A673 (cell line): ENCODE data around the gene DGKD. TPM values are rescaled to one million over a fixed set of nuclear protein-coding genes. Genes with fewer than 3 reads are reported as not detected.

ENCODE experiments used
- BruUV-seq: library from RNA; stranded (reverse); fragments of 400-500 nt; replicated peaks from 2 replicates; lab custom pipeline; 2021; lab: Mats Ljungman, UMichigan
- CTCF ChIA-PET: fragments of 300-600 bp; sonication (Branson Sonifier 250); formaldehyde crosslinking; loops from one replicate; lab custom pipeline; 2022; ENCODE audit warnings: antibody characterized with exemption; lab: Charles Lee
- POLR2A ChIA-PET: fragments of 300-600 bp; sonication (Branson Sonifier 250); formaldehyde crosslinking; loops from one replicate; lab custom pipeline; 2022; ENCODE audit warnings: antibody characterized with exemption; ENCODE audit not compliant: low non-redundant PET; lab: Charles Lee
- DNase-seq: peaks from one replicate; pipeline ENCODE4 v3.0.0-alpha.2; 2015; ENCODE audit warnings: low spot score
- H3K27ac ChIP-seq: fragments of 200-600 bp; sonication (generic); 2 replicates; pipeline ENCODE4 v1.5.1; 2016; ENCODE audit warnings: mixed run types, low read depth, mild to moderate bottlenecking, mixed read lengths, antibody characterized with exemption, low read length; ENCODE audit not compliant: poor library complexity, severe bottlenecking
- H3K27me3 ChIP-seq: fragments of 200-600 bp; sonication (generic); replicated peaks from 2 replicates; pipeline ENCODE4 v1.6.1; 2017; ENCODE audit warnings: mixed run types, low read depth, mild to moderate bottlenecking, mixed read lengths, antibody characterized with exemption, low read length; ENCODE audit not compliant: insufficient read depth, poor library complexity
- H3K36me3 ChIP-seq: fragments of 200-600 bp; sonication (generic); 2 replicates; pipeline ENCODE4 v1.6.1; 2016; ENCODE audit warnings: mixed run types, mild to moderate bottlenecking, mixed read lengths, antibody characterized with exemption, low read length; ENCODE audit not compliant: insufficient read depth, poor library complexity, severe bottlenecking
- H3K4me1 ChIP-seq: fragments of 200-600 bp; sonication (generic); 2 replicates; pipeline ENCODE4 v1.6.1; 2017; ENCODE audit warnings: mixed run types, mild to moderate bottlenecking, mixed read lengths, antibody characterized with exemption, low read length; ENCODE audit not compliant: insufficient read depth, poor library complexity, severe bottlenecking
- H3K4me3 ChIP-seq: fragments of 200-600 bp; sonication (generic); 2 replicates; pipeline ENCODE4 v1.5.1; 2016; ENCODE audit warnings: low read depth, mixed run types, mild to moderate bottlenecking, mixed read lengths, low read length; ENCODE audit not compliant: poor library complexity, severe bottlenecking
- H3K9me3 ChIP-seq: fragments of 200-600 bp; sonication (generic); 2 replicates; pipeline ENCODE4 v1.6.1; 2016; ENCODE audit warnings: mixed run types, low read depth, mild to moderate bottlenecking, mixed read lengths, antibody characterized with exemption, low read length; ENCODE audit not compliant: poor library complexity, severe bottlenecking
- CTCF ChIP-seq: fragments of 300-800, 200-600 bp; sonication (generic); conservative IDR thresholded peaks from 2 replicates; pipeline ENCODE4 v1.5.1; 2017; ENCODE audit warnings: low read depth, mild to moderate bottlenecking, antibody characterized with exemption, low read length, moderate library complexity, mixed read lengths
- EZH2 ChIP-seq: fragments of 200-600 bp; sonication (generic); IDR thresholded peaks from 2 replicates; pipeline ENCODE4 v1.6.1; 2017; ENCODE audit warnings: borderline replicate concordance, low read depth, mild to moderate bottlenecking, mixed read lengths, antibody characterized with exemption, low read length; ENCODE audit not compliant: poor library complexity, severe bottlenecking
- intact Hi-C: fragments of 100-400 bp; cut with micrococcal nuclease; formaldehyde crosslinking; loops from one replicate; pipeline ENCODE4 v1.10.0; 2022; ENCODE audit not compliant: unreplicated experiment
- total RNA-seq: library from RNA; stranded (reverse); gene quantifications from 2 replicates; pipeline ENCODE4 v1.2.3, GENCODE V29; 2021

DGKD gene
- total RNA-seq, 1 experiment from 2014 or later, result 128 TPM

GRCh38 chr2:233498126-233498525 lies 143.8 kb downstream of the DGKD start:
- BruUV-seq, result no TSS peak
- CTCF ChIA-PET, result no interaction called here

GRCh38 chr2:233499928-233500327 lies 145.6 kb downstream of the DGKD start:
- DNase-seq, result no peak
- TF ChIP-seq EZH2 (no peak), CTCF (no peak)
- intact Hi-C loops, result no loop called here
- H3K9me3 ChIP-seq, result peaks cover 6% of the 10 kb centered on the region
- BruUV-seq, result no TSS peak
- ChIA-PET POLR2A (no interaction called here), CTCF (no interaction called here)
- no peaks in the 10 kb centered on the region for H3K4me1 ChIP-seq
- no peak overlapping the region for H3K27ac ChIP-seq
- H3K4me3 ChIP-seq, result no peak overlapping the region
- H3K27me3 ChIP-seq, result no peaks in the 10 kb centered on the region
- H3K36me3 ChIP-seq, result no peaks in the 10 kb centered on the region

More at GRCh38 chr2:233498126-233498525, 143.8 kb downstream of the DGKD start:
- no peak for TF ChIP-seq CTCF
- TF ChIP-seq EZH2, result no peak
- Histone ChIP-seq H3K9me3 (peaks cover 6% of the 10 kb centered on the region), H3K36me3 (no peaks in the 10 kb centered on the region), H3K4me3 (no peak overlapping the region), H3K4me1 (no peaks in the 10 kb centered on the region), H3K27me3 (no peaks in the 10 kb centered on the region), H3K27ac (no peak overlapping the region)
- intact Hi-C loops, result no loop called here
- POLR2A ChIA-PET, result no interaction called here
- no peak for DNase-seq

- no peak overlapping the region for H3K4me3 ChIP-seq
- intact Hi-C loops, result no loop called here
- BruUV-seq, result no TSS peak
These were observed 147.1 kb downstream of the DGKD start for GRCh38 chr2:233501198-233502076.

More at GRCh38 chr2:233501198-233502076, 147.1 kb downstream of the DGKD start:
- ChIA-PET CTCF (no interaction called here), POLR2A (no interaction called here)
- H3K27ac ChIP-seq, result no peak overlapping the region
- H3K4me1 ChIP-seq, result no peaks in the 10 kb centered on the region
- H3K27me3 ChIP-seq, result no peaks in the 10 kb centered on the region
- no peaks in the 10 kb centered on the region for H3K36me3 ChIP-seq
- DNase-seq, result no peak
- H3K9me3 ChIP-seq, result peaks cover 6% of the 10 kb centered on the region
- TF ChIP-seq EZH2 (no peak), CTCF (no peak)
